MCF 10A (cell line): ENCODE results near the gene PRRC2B. TPM values are rescaled to one million over a fixed set of nuclear protein-coding genes. Genes with fewer than 3 reads are reported as not detected.
"Not testable (repeated sequence)": the region's sequence is repeated elsewhere in the genome, so short reads cannot be mapped to it uniquely, and the experiment has no call there.

Experiments used
- Bru-seq: library from RNA; stranded (reverse); fragments of 400-500 nt; gene quantifications from one replicate; lab custom pipeline; 2021; lab: Mats Ljungman, UMichigan
- BruChase-seq, 2 experiments: library from RNA; stranded (reverse); fragments of 400-500 nt; gene quantifications; one replicate each; lab custom pipeline; 2021; lab: Mats Ljungman, UMichigan
- BruUV-seq: library from RNA; stranded (reverse); fragments of 400-500 nt; replicated peaks from 2 replicates; lab custom pipeline; 2021; lab: Mats Ljungman, UMichigan
- CTCF ChIA-PET: fragments of 300-600 bp; sonication (Branson Sonifier 250); formaldehyde crosslinking; extraction: SDS; loops from one replicate; lab custom pipeline; 2021; ENCODE audit warnings: antibody characterized with exemption, inconsistent platforms; lab: Yijun Ruan, JAX
- POLR2A ChIA-PET: fragments of 300-600, 350-650 bp; sonication (Branson Sonifier 250); formaldehyde crosslinking; extraction: SDS; loops from one replicate; lab custom pipeline; 2020; ENCODE audit warnings: antibody characterized with exemption, inconsistent platforms; lab: Yijun Ruan, JAX
- DNase-seq: peaks from one replicate; pipeline ENCODE4 v3.0.0-alpha.2; 2018; ENCODE audit not compliant: unreplicated experiment
- H3K27ac Mint-ChIP-seq: one replicate; pipeline ENCODE4 v1.8.0; 2022; ENCODE audit warnings: mild to moderate bottlenecking, low read depth, mixed read lengths; ENCODE audit not compliant: unreplicated experiment
- H3K27me3 Mint-ChIP-seq: one replicate; pipeline ENCODE4 v1.8.0; 2022; ENCODE audit warnings: mixed read lengths; ENCODE audit not compliant: insufficient read depth, unreplicated experiment
- H3K36me3 Mint-ChIP-seq: one replicate; pipeline ENCODE4 v1.8.0; 2022; ENCODE audit warnings: mild to moderate bottlenecking, moderate library complexity, mixed read lengths; ENCODE audit not compliant: insufficient read depth, unreplicated experiment
- H3K4me1 Mint-ChIP-seq: one replicate; pipeline ENCODE4 v1.8.0; 2022; ENCODE audit warnings: mixed read lengths; ENCODE audit not compliant: insufficient read depth, unreplicated experiment
- H3K4me3 Mint-ChIP-seq: one replicate; pipeline ENCODE4 v1.8.0; 2022; ENCODE audit warnings: mild to moderate bottlenecking, moderate library complexity, mixed read lengths; ENCODE audit not compliant: unreplicated experiment
- H3K9me3 Mint-ChIP-seq: one replicate; pipeline ENCODE4 v1.8.0; 2022; ENCODE audit warnings: mixed read lengths; ENCODE audit not compliant: unreplicated experiment
- CTCF ChIP-seq: fragments of 200-600 bp; IDR thresholded peaks from one replicate; pipeline ENCODE4 v1.8.0; 2022; ENCODE audit warnings: antibody characterized with exemption, mild to moderate bottlenecking; ENCODE audit not compliant: unreplicated experiment
- intact Hi-C: fragments of 100-400 bp; cut with micrococcal nuclease; formaldehyde crosslinking; loops from 2 replicates; pipeline ENCODE4 v1.14.1; 2022
- long read RNA-seq: library from polyadenylated mRNA; stranded (forward); transcript quantifications from one replicate; pipeline ENCODE4 v2.0.0, GENCODE V29; 2022
- total RNA-seq: library from RNA; stranded (reverse); gene quantifications from 2 replicates; pipeline ENCODE4 v1.2.3, GENCODE V29; 2022

Gene PRRC2B
- total RNA-seq = 173 and 186 TPM in 2 replicates
- percentile 89 among the genes with signal in this experiment for Bru-seq, nascent RNA
- BruChase-seq, experiment 1, labeled RNA remaining after a 6-hour chase = percentile 93 among the genes with signal in this experiment
- percentile 88 among the genes with signal in this experiment for BruChase-seq, experiment 2, labeled RNA remaining after a 2-hour chase
- long read RNA-seq, full-length matches to known transcripts = 2 of 94 reads
- long read RNA-seq, partial matches to known transcripts = 32 of 94 reads
- long read RNA-seq, other reads (novel, unspliced or antisense) = 60 of 94 reads

GRCh38 chr9:131393622-131394463 lies at the start of gene PRRC2B:
TSS of gene PRRC2B (plus strand) at chr9:131394086. CDS start at chr9:131430145, 36,059 bp downstream.
- no TSS peak for BruUV-seq
- no peaks in the 10 kb centered on the region for H3K27me3 Mint-ChIP-seq
- ChIA-PET POLR2A (interaction anchor here (0.9 to 1.6 kb wide), 3 partner anchors 21 to 269 kb away, joined by 3 to 14 read pairs (median 4); partner anchors contain the start of genes NUP214 and POMT1), CTCF (no interaction called here)
- peaks cover 10% of the 10 kb centered on the region for H3K36me3 Mint-ChIP-seq
- intact Hi-C loops = loop anchor here (2.0 kb wide), 1 partner anchor 29 kb away; no protein-coding TSS in a partner anchor
- peaks cover 41% of the 10 kb centered on the region for H3K4me1 Mint-ChIP-seq
- peak; percentile 83 for DNase-seq
- H3K27ac Mint-ChIP-seq = peak within 1 kb of the TSS; percentile 85
- H3K4me3 Mint-ChIP-seq = peak within 1 kb of the TSS; percentile 79
- no peaks in the 10 kb centered on the region for H3K9me3 Mint-ChIP-seq
- peak; percentile 65 for TF ChIP-seq CTCF

GRCh38 chr9:131344931-131345535 lies 48.9 kb upstream of the PRRC2B start:
- DNase-seq, POLR2A ChIA-PET, H3K27ac Mint-ChIP-seq, H3K4me1 Mint-ChIP-seq, intact Hi-C loops, H3K36me3 Mint-ChIP-seq, H3K4me3 Mint-ChIP-seq, H3K9me3 Mint-ChIP-seq, BruUV-seq: not testable (repeated sequence)
- peaks cover 45% of the 10 kb centered on the region for H3K27me3 Mint-ChIP-seq
- CTCF ChIA-PET = interaction anchor here (1.0 to 1.4 kb wide), 2 partner anchors 9 to 62 kb away, joined by 3 to 4 read pairs; no protein-coding TSS in a partner anchor

GRCh38 chr9:131346559-131346958 lies 47.3 kb upstream of the PRRC2B start:
- no peak for DNase-seq
- no peaks in the 10 kb centered on the region for H3K9me3 Mint-ChIP-seq
- H3K36me3 Mint-ChIP-seq = no peaks in the 10 kb centered on the region
- no peak overlapping the region for H3K27ac Mint-ChIP-seq
- ChIA-PET CTCF (interaction anchor here (1.7 kb wide), 1 partner anchor 10 kb away, joined by 4 read pairs; no protein-coding TSS in a partner anchor), POLR2A (no interaction called here)
- no peaks in the 10 kb centered on the region for H3K4me1 Mint-ChIP-seq
- intact Hi-C loops = no loop called here
- peaks cover 31% of the 10 kb centered on the region for H3K27me3 Mint-ChIP-seq
- BruUV-seq = no TSS peak
- no peak for TF ChIP-seq CTCF
- H3K4me3 Mint-ChIP-seq = no peak overlapping the region

- POLR2A ChIA-PET = no interaction called here
- Mint-ChIP-seq H3K36me3 (no peaks in the 10 kb centered on the region), H3K4me1 (no peaks in the 10 kb centered on the region), H3K27ac (no peak overlapping the region), H3K9me3 (no peaks in the 10 kb centered on the region), H3K27me3 (peaks cover 21% of the 10 kb centered on the region), H3K4me3 (no peak overlapping the region)
- CTCF ChIA-PET = interaction anchor here (0.6 to 1.7 kb wide), 4 partner anchors 11 to 301 kb away, joined by 3 to 4 read pairs (median 3); no protein-coding TSS in a partner anchor
- no TSS peak for BruUV-seq
- intact Hi-C loops = no loop called here
- no peak for TF ChIP-seq CTCF
- DNase-seq = no peak
These were observed 46.4 kb upstream of the PRRC2B start for GRCh38 chr9:131347376-131348020.
